GM19467 (cell line): ENCODE data around the gene ZC3H12C.
"Not testable (repeated sequence)": the region's sequence is repeated elsewhere in the genome, so short reads cannot be mapped to it uniquely, and the experiment has no call there.

Experiments used
- ATAC-seq: cut with Tn5 transposase; IDR thresholded peaks from one replicate; pipeline ENCODE4 v1.9.1; 2021; ENCODE audit warnings: mild to moderate bottlenecking, moderate library complexity; ENCODE audit not compliant: unreplicated experiment

Gene ZC3H12C

DNA sequence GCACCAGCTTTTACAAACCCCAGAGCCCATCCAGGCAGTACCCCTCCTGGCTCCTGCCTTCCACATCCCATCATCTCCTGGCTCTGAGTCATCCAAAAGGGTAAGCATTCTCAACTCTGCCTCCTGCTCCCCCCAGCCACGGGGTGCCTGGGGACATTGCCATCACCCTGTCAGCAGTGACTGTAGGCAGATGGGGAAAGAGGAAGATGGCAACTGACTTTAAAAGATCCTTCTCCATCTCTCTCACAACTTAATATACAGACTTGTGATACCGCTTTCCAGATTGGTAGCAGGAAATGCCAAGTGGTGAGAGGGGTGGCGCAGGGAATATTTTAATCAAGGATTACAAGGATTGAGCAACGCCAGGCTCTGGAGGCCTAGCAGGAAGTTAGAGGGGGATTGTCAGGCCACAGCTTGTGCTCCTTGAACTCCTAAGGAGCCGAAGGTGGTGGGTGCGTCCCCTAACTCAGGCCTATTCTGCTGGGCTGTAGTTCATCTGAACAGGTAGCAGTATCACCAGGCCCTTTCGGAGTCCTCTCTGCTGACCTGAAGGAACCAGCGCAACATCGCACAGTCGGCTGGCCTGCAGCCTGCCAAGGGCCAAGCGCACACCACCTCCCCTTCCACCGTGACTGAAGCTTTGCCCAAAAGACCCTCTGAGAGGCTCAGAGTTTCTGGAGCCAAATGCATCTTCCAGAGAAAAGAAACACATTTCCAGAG, 83.3 kb downstream of the ZC3H12C start:
- no peak for ATAC-seq

DNA sequence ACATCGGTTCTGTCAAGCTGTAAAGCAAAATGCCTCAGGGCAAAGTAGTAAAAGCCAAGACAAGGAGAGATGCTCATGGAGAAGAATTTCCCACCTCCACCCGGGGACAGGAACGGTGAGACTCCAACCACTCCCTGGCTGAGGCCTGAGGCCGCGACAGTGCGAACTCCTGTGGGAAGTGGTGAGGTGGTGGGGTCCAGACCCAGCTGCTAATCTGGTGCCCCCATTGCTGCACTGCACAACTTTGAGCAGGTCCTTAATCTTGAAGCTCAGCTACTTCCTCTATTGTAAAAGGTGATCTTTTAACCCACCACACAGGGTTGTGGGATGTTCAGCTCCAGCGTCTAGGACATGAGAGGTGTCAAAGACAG, 83.9 kb downstream of the ZC3H12C start:
- ATAC-seq = no peak

GRCh38 chr11:110179064-110179463, 85.9 kb downstream of the ZC3H12C start:
- ATAC-seq = no peak

- ATAC-seq = no peak
Observed at GRCh38 chr11:110182886-110183285, 89.7 kb downstream of the ZC3H12C start.

DNA sequence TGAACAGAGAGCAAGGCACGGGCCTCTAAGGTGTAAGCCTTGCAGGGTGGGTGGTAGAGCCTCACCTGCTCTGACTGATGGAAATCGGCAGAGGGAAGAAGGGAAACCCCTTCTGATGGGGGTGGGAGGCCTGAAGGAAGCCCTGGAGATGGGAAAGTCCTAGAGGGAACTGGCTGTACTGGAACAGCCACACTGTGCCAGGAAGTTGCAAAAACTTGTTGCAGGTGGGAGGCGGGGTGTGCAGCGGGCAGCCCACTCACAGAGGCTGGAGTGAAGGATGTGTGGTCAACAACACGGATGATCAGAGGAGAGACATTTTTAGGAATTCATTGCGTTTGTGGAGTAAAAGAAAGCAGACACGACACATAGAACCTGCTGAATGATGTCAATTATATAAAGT, 91.3 kb downstream of the ZC3H12C start:
- no peak for ATAC-seq

- no peak for ATAC-seq
Observed at GRCh38 chr11:110185121-110185591, 92.0 kb downstream of the ZC3H12C start.

GRCh38 chr11:110185599-110185998, 92.4 kb downstream of the ZC3H12C start:
- ATAC-seq = no peak

DNA sequence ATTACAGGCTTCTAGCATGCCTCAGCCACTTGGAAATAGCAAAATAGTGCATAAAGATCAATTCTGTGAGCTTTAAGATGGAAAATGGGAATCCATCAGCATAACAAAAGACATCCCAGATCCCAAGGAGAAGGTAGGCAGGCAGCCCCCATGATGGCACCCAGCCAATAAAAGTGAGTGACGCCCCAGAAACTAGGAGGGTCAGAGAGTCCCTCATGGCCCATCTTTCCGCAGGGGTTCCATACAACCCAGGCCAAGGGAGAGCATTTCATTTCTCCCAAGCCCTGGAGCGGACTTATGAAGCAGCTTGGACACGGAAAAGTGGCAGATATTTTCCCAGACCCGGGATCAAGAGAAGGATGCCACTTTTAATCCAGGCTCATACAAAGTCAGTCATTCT, 93.3 kb downstream of the ZC3H12C start:
- no peak for ATAC-seq

DNA sequence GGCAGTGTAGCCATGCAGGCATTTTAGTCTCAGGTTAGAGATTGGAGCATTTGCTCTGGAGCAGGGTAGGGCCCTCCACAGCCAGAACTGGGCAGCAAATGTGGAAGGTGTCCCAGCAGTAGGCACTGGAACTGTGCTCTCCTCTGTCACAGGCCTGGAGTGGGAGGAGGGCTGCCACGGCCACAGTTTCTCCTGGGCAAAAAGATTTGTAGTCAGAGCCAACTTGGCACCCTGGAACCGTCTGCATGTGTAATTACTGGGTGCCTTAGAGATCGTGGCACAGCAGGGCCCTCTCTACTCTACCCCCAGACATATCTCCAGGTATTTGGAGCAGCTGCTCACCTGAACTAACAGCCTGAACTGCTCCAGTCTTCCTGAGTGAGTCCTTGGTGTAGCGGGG, 93.7 kb downstream of the ZC3H12C start:
- no peak for ATAC-seq

DNA sequence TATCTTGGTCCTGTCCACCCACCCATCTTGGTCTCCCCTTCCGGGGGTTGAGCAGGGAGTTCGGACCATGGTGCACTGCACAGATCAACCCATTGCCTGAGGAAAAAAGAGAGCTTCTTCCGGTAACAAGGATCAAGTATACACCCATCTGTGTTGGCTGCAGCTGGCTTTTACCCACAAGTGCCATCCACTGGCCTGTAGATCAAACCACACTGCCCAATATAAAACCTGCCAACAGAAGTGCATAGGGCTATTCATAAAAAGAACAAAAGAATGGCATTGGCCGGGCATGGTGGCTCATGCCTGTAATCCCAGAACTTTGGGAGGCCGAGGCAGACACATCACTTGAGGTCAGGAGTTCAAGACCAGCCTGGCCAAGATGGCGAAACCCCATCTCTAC, 94.5 kb downstream of the ZC3H12C start:
- no peak for ATAC-seq

GRCh38 chr11:110190885-110191284, 97.7 kb downstream of the ZC3H12C start:
- no peak for ATAC-seq

DNA sequence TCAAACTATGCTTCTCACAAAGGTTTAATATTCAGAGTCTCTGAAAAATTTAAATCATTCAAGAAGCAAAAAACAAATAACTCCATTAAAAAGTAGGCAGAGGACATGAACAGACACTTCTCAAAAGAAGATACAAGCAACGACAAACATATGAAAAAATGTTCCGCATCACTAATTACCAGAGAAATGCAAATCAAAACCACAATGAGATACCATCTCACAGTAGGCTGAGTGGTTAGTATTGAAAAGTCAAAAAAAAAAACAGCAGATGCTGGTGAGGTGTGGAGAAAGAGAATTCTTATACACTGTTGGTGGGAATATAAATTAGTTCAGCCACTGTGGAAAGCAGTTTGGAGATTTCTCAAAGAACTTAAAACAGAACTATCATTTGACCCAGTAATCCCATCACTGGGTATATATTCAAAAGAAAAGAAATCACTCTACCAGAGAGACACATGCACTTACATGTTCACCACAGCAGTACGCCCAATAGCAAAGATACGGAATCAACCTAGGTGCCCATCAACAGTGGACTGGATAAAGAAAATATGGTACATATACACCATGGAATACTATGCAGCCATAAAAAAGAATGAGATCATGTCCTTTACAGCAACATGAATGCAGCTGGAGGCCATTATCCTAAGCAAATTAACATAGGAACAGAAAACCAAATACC, 99.6 kb downstream of the ZC3H12C start:
- ATAC-seq = peak; percentile 68

DNA sequence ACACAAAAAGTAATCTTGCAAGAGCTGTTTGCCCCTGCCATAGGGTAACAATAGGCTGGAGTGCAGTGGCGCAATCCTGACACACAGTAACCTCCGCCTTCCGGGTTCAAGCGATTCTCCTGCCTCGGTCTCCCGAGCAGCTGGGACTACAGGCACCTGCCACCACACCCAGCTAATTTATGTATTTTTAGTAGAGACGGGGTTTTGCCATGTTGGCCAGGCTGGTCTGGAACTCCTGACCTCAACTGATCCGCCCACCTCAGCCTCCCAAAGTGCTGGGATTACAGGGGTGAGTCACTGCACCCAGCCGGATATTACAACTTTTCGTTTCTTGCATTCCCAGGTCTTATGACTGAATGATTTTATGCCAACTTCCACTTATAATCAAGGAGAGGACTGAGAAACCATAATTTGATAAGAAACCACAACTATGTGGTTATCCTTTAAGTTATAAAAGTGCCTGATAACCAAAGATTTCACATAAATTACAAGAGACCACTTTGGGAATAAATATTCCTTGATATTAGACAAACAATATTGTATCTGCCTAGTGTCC, 101.1 kb downstream of the ZC3H12C start:
- not testable (repeated sequence) for ATAC-seq

- ATAC-seq = no peak
Observed at GRCh38 chr11:110196241-110196754, 103.1 kb downstream of the ZC3H12C start.

GRCh38 chr11:110196884-110197420, 103.8 kb downstream of the ZC3H12C start:
- no peak for ATAC-seq

DNA sequence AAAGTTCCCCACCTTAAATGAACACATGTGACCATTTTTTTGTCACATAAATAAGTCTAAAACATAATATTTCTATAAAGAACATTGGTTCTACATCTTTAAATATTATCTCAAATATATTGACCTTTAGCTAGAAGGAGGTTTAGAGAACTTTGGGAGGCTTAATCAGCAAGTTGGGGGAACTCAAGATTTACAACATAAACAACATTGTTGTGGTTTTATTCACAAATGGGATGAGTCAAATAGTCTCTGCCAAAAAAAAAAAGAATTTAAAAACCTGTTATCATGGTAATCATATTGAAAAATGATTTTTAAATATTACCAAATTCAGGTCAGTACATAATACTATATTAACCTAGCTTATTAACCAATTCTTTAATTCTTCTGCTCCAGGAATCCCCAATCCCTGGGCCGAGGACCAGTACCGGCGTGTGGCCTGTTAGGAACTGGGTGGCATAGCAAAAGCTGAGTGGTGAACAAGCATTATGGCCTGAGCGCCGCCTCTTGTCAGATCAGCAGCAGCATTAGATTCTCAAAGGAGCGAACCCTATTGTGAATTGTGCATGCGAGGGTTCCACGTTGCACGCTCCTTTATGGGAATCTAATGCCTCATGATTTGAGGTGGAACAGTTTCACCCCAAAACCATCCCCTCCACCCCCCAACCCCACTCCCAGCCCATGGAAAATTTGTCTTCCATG, 105.0 kb downstream of the ZC3H12C start:
- ATAC-seq = no peak

DNA sequence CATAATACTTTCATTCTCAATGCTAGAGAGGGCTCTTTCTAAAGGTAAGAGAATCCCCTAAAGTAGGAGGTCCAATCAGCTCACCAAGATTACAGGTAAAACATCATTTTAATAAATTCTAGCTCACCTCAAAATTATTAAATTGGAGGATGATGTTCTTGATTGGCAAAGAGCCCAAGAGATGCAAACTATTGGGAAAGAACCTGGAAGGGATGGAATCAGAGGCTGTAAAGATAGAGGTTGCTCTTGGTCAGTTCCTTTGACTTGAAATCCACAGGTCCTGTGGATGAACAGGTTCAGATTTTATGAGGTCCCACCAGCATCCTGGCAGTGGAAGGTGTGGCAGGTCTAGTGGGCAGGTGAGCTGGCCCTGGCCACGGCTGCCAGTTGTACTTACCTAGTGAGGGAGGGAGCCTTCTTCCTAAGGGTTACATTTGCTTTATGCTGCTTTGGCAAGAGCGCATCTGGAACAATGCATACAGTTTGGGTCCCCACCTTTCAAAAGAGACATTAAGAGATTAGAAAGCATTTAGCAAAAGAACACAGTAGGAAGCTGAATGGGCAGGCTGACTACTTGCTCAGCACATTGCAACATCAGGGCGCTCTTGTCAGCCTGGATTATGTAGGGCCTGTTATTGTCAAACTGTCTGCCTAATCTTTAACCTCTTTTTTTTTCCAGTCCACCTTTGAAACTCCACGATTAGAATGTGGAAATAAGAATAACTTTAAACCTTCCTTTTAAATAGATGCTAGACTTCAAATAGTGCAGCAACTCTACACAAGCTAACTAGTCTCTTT, 106.2 kb downstream of the ZC3H12C start:
- ATAC-seq = no peak

GRCh38 chr11:110200241-110200640, 107.0 kb downstream of the ZC3H12C start:
- no peak for ATAC-seq

- no peak for ATAC-seq
Observed at GRCh38 chr11:110200836-110201235, 107.6 kb downstream of the ZC3H12C start.

GRCh38 chr11:110207123-110207522, 113.9 kb downstream of the ZC3H12C start:
- ATAC-seq = no peak
